ENCODE measurements around the gene ADAMTSL1. TPM values are rescaled to one million over a fixed set of nuclear protein-coding genes. Genes with fewer than 3 reads are reported as not detected.

The ADAMTSL1 gene
- total RNA-seq, 2 donors from 2014 or later: 1.5 TPM; not detected in 1

DNA sequence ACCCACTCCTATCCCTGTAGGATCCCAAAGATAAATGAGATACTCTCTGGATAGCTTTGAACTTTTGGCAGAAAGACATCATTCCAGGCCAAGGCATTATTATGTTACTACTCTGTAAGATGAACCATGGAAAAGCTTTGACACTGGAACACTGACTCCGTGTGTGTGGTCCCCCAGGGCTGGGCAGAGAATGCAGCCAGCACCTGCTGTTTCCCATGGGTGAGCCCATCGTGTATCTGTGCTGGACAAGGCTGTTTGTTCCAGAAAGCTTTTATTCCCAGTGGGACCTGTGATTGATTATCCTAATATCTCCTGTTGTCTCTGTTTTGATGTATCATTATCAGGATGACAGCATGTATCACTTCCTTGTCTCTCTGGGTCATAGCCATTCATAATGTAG lies 304.2 kb downstream of the ADAMTSL1 start:
- Mint-ChIP-seq H3K27ac (no peak overlapping the region), H3K27me3 (ENCODE audit: insufficient read depth) (peaks cover 2% of the 10 kb centered on the region), H3K9me3 (peaks cover 2% of the 10 kb centered on the region), H3K4me3 (no peak overlapping the region), H3K36me3 (ENCODE audit: low read depth) (no peaks in the 10 kb centered on the region), H3K4me1 (peaks cover 3% of the 10 kb centered on the region)
- DNase-seq: no peak
- no peaks in the 10 kb centered on the region for H3K27me3 ChIP-seq (ENCODE audit: control insufficient read depth, insufficient read depth, low read length, poor library complexity, severe bottlenecking)
- no peak overlapping the region for H3K9ac ChIP-seq (ENCODE audit: extremely low read depth, low read length, poor library complexity, severe bottlenecking)
- no peaks in the 10 kb centered on the region for H3K9me3 ChIP-seq (ENCODE audit: control insufficient read depth, low read length)
- no peak overlapping the region for H3K4me3 ChIP-seq (ENCODE audit: low read length)
- no peaks in the 10 kb centered on the region for H3K4me1 ChIP-seq (ENCODE audit: control insufficient read depth, insufficient read depth, low read length)
- WGBS, 2 experiments (ENCODE audit: insufficient coverage in 1 of 2, insufficient read length in 1 of 2): 93 to 100% methylated on average over 2 of the region's 2 CpGs
- TF ChIP-seq, protein P1, sequence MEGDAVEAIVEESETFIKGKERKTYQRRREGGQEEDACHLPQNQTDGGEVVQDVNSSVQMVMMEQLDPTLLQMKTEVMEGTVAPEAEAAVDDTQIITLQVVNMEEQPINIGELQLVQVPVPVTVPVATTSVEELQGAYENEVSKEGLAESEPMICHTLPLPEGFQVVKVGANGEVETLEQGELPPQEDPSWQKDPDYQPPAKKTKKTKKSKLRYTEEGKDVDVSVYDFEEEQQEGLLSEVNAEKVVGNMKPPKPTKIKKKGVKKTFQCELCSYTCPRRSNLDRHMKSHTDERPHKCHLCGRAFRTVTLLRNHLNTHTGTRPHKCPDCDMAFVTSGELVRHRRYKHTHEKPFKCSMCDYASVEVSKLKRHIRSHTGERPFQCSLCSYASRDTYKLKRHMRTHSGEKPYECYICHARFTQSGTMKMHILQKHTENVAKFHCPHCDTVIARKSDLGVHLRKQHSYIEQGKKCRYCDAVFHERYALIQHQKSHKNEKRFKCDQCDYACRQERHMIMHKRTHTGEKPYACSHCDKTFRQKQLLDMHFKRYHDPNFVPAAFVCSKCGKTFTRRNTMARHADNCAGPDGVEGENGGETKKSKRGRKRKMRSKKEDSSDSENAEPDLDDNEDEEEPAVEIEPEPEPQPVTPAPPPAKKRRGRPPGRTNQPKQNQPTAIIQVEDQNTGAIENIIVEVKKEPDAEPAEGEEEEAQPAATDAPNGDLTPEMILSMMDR (conservative IDR thresholded peaks at IDR 0.05): no peak
- no peak overlapping the region for H3K27ac ChIP-seq (ENCODE audit: low read depth, low read length)
- no peaks in the 10 kb centered on the region for H3K36me3 ChIP-seq (ENCODE audit: control insufficient read depth, insufficient read depth, low read length)

DNA sequence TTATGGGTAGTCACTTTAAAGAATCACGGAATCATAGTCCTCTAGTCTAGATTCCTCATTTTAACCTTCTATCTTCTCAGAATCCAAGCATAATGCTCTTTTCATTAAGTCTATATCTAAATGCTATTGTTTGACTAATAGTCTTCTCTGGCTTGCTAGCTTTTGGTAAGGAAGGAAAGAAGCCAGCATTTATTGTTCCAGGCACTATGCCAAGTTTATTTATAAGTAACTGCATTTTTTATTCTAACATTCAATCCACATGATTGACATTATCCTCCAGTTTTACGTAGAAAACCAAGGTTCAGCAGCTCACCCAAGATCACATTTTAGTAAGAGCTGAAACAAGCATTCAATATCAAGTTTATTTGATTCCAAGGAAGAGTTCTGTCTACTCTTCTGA lies 304.9 kb downstream of the ADAMTSL1 start:
- peaks cover 3% of the 10 kb centered on the region for H3K4me1 Mint-ChIP-seq
- Histone ChIP-seq H3K27me3 (ENCODE audit: control insufficient read depth, insufficient read depth, low read length, poor library complexity, severe bottlenecking) (no peaks in the 10 kb centered on the region), H3K36me3 (ENCODE audit: control insufficient read depth, insufficient read depth, low read length) (no peaks in the 10 kb centered on the region), H3K27ac (ENCODE audit: low read depth, low read length) (no peak overlapping the region), H3K9ac (ENCODE audit: extremely low read depth, low read length, poor library complexity, severe bottlenecking) (no peak overlapping the region), H3K4me3 (ENCODE audit: low read length) (no peak overlapping the region), H3K9me3 (ENCODE audit: control insufficient read depth, low read length) (no peaks in the 10 kb centered on the region), H3K4me1 (ENCODE audit: control insufficient read depth, insufficient read depth, low read length) (no peaks in the 10 kb centered on the region)
- 84 to 86% methylated on average over 1 to 2 of the region's 2 CpGs for WGBS, 2 experiments (ENCODE audit: insufficient coverage in 1 of 2, insufficient read length in 1 of 2)
- no peak for DNase-seq
- TF ChIP-seq, protein P1 (conservative IDR thresholded peaks at IDR 0.05): no peak
- H3K36me3 Mint-ChIP-seq (ENCODE audit: low read depth): no peaks in the 10 kb centered on the region
- H3K9me3 Mint-ChIP-seq: peaks cover 2% of the 10 kb centered on the region
- H3K4me3 Mint-ChIP-seq: no peak overlapping the region
- H3K27ac Mint-ChIP-seq: no peak overlapping the region
- peaks cover 2% of the 10 kb centered on the region for H3K27me3 Mint-ChIP-seq (ENCODE audit: insufficient read depth)

DNA sequence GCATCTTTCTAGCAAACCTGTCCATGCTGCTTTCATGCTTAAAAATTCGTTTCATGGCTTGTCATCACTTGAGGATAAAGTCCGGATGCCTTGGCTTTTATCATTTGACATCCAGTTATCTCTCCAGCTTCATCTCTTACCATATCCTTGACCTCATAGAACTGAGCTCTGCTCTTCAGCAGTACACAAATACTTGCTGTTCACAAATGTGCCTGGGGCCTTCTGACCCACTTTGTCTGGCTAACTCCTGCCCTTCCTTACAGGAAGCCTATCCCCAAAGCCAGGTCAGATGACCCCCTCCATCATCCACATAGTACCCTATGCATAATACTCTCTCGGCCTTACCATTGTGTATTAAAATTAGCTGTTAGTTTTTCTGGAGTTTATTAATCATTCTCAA lies 310.0 kb downstream of the ADAMTSL1 start:
- Histone ChIP-seq H3K4me1 (ENCODE audit: control insufficient read depth, insufficient read depth, low read length) (no peaks in the 10 kb centered on the region), H3K9me3 (ENCODE audit: control insufficient read depth, low read length) (no peaks in the 10 kb centered on the region), H3K9ac (ENCODE audit: extremely low read depth, low read length, poor library complexity, severe bottlenecking) (no peak overlapping the region), H3K27me3 (ENCODE audit: control insufficient read depth, insufficient read depth, low read length, poor library complexity, severe bottlenecking) (no peaks in the 10 kb centered on the region), H3K4me3 (ENCODE audit: low read length) (no peak overlapping the region), H3K36me3 (ENCODE audit: control insufficient read depth, insufficient read depth, low read length) (no peaks in the 10 kb centered on the region), H3K27ac (ENCODE audit: low read depth, low read length) (no peak overlapping the region)
- H3K36me3 Mint-ChIP-seq (ENCODE audit: low read depth): no peaks in the 10 kb centered on the region
- no peak for DNase-seq
- no peak overlapping the region for H3K4me3 Mint-ChIP-seq
- TF ChIP-seq, protein P1 (conservative IDR thresholded peaks at IDR 0.05): no peak
- no peak overlapping the region for H3K27ac Mint-ChIP-seq
- 85 to 95% methylated on average over 2 of the region's 3 CpGs for WGBS, 2 experiments (ENCODE audit: insufficient coverage in 1 of 2, insufficient read length in 1 of 2)
- H3K27me3 Mint-ChIP-seq (ENCODE audit: insufficient read depth): no peaks in the 10 kb centered on the region
- peaks cover 2% of the 10 kb centered on the region for H3K4me1 Mint-ChIP-seq
- H3K9me3 Mint-ChIP-seq: no peaks in the 10 kb centered on the region

Measured in endodermal cell (in vitro differentiated cells).